GM18502 (cell line): Measurements from ENCODE around the gene DCN.
"Not testable (repeated sequence)": the region's sequence is repeated elsewhere in the genome, so short reads cannot be mapped to it uniquely, and the experiment has no call there.

Source experiments
- ATAC-seq: cut with Tn5 transposase; IDR thresholded peaks from one replicate; pipeline ENCODE4 v1.9.1; 2021; ENCODE audit warnings: mild to moderate bottlenecking; ENCODE audit not compliant: unreplicated experiment, poor library complexity

DCN gene

GRCh38 chr12:91182636-91183455 lies at the start of gene DCN:
DCN (minus strand) TSS chr12:91182817; CDS start chr12:91178552, 4,265 bp downstream.
- ATAC-seq: no peak

- no peak for ATAC-seq
Measured at GRCh38 chr12:91230841-91231240, 48.2 kb upstream of the DCN start.

- no peak for ATAC-seq
Measured at GRCh38 chr12:91226951-91227350, 44.3 kb upstream of the DCN start.

- ATAC-seq: no peak
Measured at GRCh38 chr12:91225316-91225715, 42.7 kb upstream of the DCN start.

GRCh38 chr12:91224401-91224800 lies 41.8 kb upstream of the DCN start:
- ATAC-seq: no peak

- no peak for ATAC-seq
Measured at GRCh38 chr12:91222746-91223145, 40.1 kb upstream of the DCN start.

GRCh38 chr12:91219919-91220318 lies 37.3 kb upstream of the DCN start:
- ATAC-seq: no peak

GRCh38 chr12:91219511-91219910 lies 36.9 kb upstream of the DCN start:
- ATAC-seq: no peak

- no peak for ATAC-seq
Measured at GRCh38 chr12:91216871-91217270, 34.3 kb upstream of the DCN start.

- no peak for ATAC-seq
Measured at GRCh38 chr12:91215940-91216454, 33.4 kb upstream of the DCN start.

- ATAC-seq: no peak
Measured at GRCh38 chr12:91211866-91212265, 29.2 kb upstream of the DCN start.

- ATAC-seq: no peak
Measured at GRCh38 chr12:91210618-91211017, 28.0 kb upstream of the DCN start.

- no peak for ATAC-seq
Measured at GRCh38 chr12:91210144-91210543, 27.5 kb upstream of the DCN start.

- not testable (repeated sequence) for ATAC-seq
Measured at GRCh38 chr12:91207301-91207700, 24.7 kb upstream of the DCN start.

- ATAC-seq: no peak
Measured at GRCh38 chr12:91205811-91206210, 23.2 kb upstream of the DCN start.

- no peak for ATAC-seq
Measured at GRCh38 chr12:91204421-91204820, 21.8 kb upstream of the DCN start.

- no peak for ATAC-seq
Measured at GRCh38 chr12:91203610-91204009, 21.0 kb upstream of the DCN start.

GRCh38 chr12:91202390-91202789 lies 19.8 kb upstream of the DCN start:
- ATAC-seq: no peak

GRCh38 chr12:91196436-91196835 lies 13.8 kb upstream of the DCN start:
- no peak for ATAC-seq

- ATAC-seq: no peak
Measured at GRCh38 chr12:91194500-91194899, 11.9 kb upstream of the DCN start.

- ATAC-seq: no peak
Measured at GRCh38 chr12:91191513-91192111, 9.0 kb upstream of the DCN start.

GRCh38 chr12:91189516-91189915 lies 6.9 kb upstream of the DCN start:
- no peak for ATAC-seq
